Activated T-cell treated with anti-CD3 and anti-CD28 coated beads, Interleukin-2, amount 50 U/mL, for 24 hours (primary cell): Measurements from ENCODE around the gene CLMP.
A peak's percentile ranks its signal among the peaks of the same experiment; 100 is the strongest.
"Not testable (repeated sequence)": the region's sequence is repeated elsewhere in the genome, so short reads cannot be mapped to it uniquely, and the experiment has no call there.

Experiments used
- DNase-seq: peaks from one replicate; pipeline ENCODE4 v3.0.0-alpha.2; 2020
- H3K27ac Mint-ChIP-seq: 2 replicates; pipeline ENCODE4 v1.8.0; 2020; ENCODE audit warnings: mild to moderate bottlenecking, mixed read lengths
- H3K27me3 Mint-ChIP-seq: 2 replicates; pipeline ENCODE4 v1.8.0; 2020; ENCODE audit warnings: mixed read lengths
- H3K36me3 Mint-ChIP-seq: 2 replicates; pipeline ENCODE4 v1.8.0; 2020; ENCODE audit warnings: low read depth, mixed read lengths
- H3K4me1 Mint-ChIP-seq: 2 replicates; pipeline ENCODE4 v1.8.0; 2020; ENCODE audit warnings: low read depth, mixed read lengths
- H3K4me3 Mint-ChIP-seq: 2 replicates; pipeline ENCODE4 v1.8.0; 2020; ENCODE audit warnings: mild to moderate bottlenecking, moderate library complexity, mixed read lengths
- H3K9me3 Mint-ChIP-seq: 2 replicates; pipeline ENCODE4 v1.8.0; 2020; ENCODE audit warnings: mixed read lengths

CLMP gene

GRCh38 chr11:123063826-123064657 lies 131.0 kb downstream of the CLMP start:
- peaks cover 56% of the 10 kb centered on the region for H3K36me3 Mint-ChIP-seq
- H3K27me3 Mint-ChIP-seq = peaks cover 2% of the 10 kb centered on the region
- DNase-seq = no peak
- no peaks in the 10 kb centered on the region for H3K9me3 Mint-ChIP-seq
- peak overlapping the region; percentile 100 for H3K4me3 Mint-ChIP-seq
- H3K27ac Mint-ChIP-seq = peak overlapping the region; percentile 100
- peaks cover 40% of the 10 kb centered on the region for H3K4me1 Mint-ChIP-seq

GRCh38 chr11:123062892-123063825 lies 131.9 kb downstream of the CLMP start:
- H3K36me3 Mint-ChIP-seq = peaks cover 63% of the 10 kb centered on the region
- H3K27me3 Mint-ChIP-seq = peaks cover 2% of the 10 kb centered on the region
- no peaks in the 10 kb centered on the region for H3K9me3 Mint-ChIP-seq
- peak overlapping the region; percentile 100 for H3K27ac Mint-ChIP-seq
- no peak for DNase-seq
- peak overlapping the region; percentile 100 for H3K4me3 Mint-ChIP-seq
- peaks cover 40% of the 10 kb centered on the region for H3K4me1 Mint-ChIP-seq

- H3K27ac Mint-ChIP-seq = peak overlapping the region; percentile 100
- DNase-seq = peak; percentile 100
- H3K4me3 Mint-ChIP-seq = peak overlapping the region; percentile 100
- peaks cover 2% of the 10 kb centered on the region for H3K27me3 Mint-ChIP-seq
- peaks cover 47% of the 10 kb centered on the region for H3K4me1 Mint-ChIP-seq
- no peaks in the 10 kb centered on the region for H3K9me3 Mint-ChIP-seq
- peaks cover 71% of the 10 kb centered on the region for H3K36me3 Mint-ChIP-seq
These were observed 132.7 kb downstream of the CLMP start for GRCh38 chr11:123062158-123062891.

- Mint-ChIP-seq H3K27me3 (peaks cover 2% of the 10 kb centered on the region), H3K4me3 (peak within 1 kb of the TSS; percentile 100), H3K9me3 (no peaks in the 10 kb centered on the region), H3K27ac (peak within 1 kb of the TSS; percentile 100), H3K4me1 (peaks cover 54% of the 10 kb centered on the region), H3K36me3 (peaks cover 78% of the 10 kb centered on the region)
- peak; percentile 84 for DNase-seq
These were observed 133.5 kb downstream of the CLMP start, which contains the start of gene HSPA8 for GRCh38 chr11:123061403-123062157. HSPA8 (minus strand) TSS chr11:123062136; CDS start chr11:123061324, 812 bp downstream.

- no peak for DNase-seq
- H3K4me1 Mint-ChIP-seq = peaks cover 55% of the 10 kb centered on the region
- H3K36me3 Mint-ChIP-seq = peaks cover 85% of the 10 kb centered on the region
These were observed 134.6 kb downstream of the CLMP start for GRCh38 chr11:123060277-123061000.

GRCh38 chr11:123059041-123059920 lies 135.8 kb downstream of the CLMP start:
- DNase-seq, H3K27me3 Mint-ChIP-seq, H3K9me3 Mint-ChIP-seq: not testable (repeated sequence)
- peaks cover 51% of the 10 kb centered on the region for H3K4me1 Mint-ChIP-seq
- peak overlapping the region; percentile 100 for H3K4me3 Mint-ChIP-seq
- peak overlapping the region; percentile 100 for H3K27ac Mint-ChIP-seq
- H3K36me3 Mint-ChIP-seq = peaks cover 91% of the 10 kb centered on the region

More at GRCh38 chr11:123060277-123061000, 134.6 kb downstream of the CLMP start:
- Mint-ChIP-seq H3K27ac (peak overlapping the region; percentile 100), H3K4me3 (peak overlapping the region; percentile 100), H3K27me3 (peaks cover 2% of the 10 kb centered on the region), H3K9me3 (no peaks in the 10 kb centered on the region)

- peaks cover 90% of the 10 kb centered on the region for H3K36me3 Mint-ChIP-seq
- H3K4me3 Mint-ChIP-seq = peak overlapping the region; percentile 100
- DNase-seq = no peak
- H3K9me3 Mint-ChIP-seq = no peaks in the 10 kb centered on the region
- H3K27me3 Mint-ChIP-seq = peaks cover 2% of the 10 kb centered on the region
- H3K27ac Mint-ChIP-seq = peak overlapping the region; percentile 100
- peaks cover 54% of the 10 kb centered on the region for H3K4me1 Mint-ChIP-seq
These were observed 137.3 kb downstream of the CLMP start for GRCh38 chr11:123057661-123058305.

GRCh38 chr11:123056835-123057491 lies 138.1 kb downstream of the CLMP start:
- H3K27me3 Mint-ChIP-seq = peaks cover 2% of the 10 kb centered on the region
- peaks cover 87% of the 10 kb centered on the region for H3K36me3 Mint-ChIP-seq
- DNase-seq = no peak
- H3K27ac Mint-ChIP-seq = peak overlapping the region; percentile 100
- H3K4me3 Mint-ChIP-seq = peak overlapping the region; percentile 100
- H3K9me3 Mint-ChIP-seq = no peaks in the 10 kb centered on the region
- H3K4me1 Mint-ChIP-seq = peaks cover 54% of the 10 kb centered on the region

GRCh38 chr11:123055191-123055901 lies 139.7 kb downstream of the CLMP start:
- Mint-ChIP-seq H3K4me1 (peaks cover 53% of the 10 kb centered on the region), H3K9me3 (no peaks in the 10 kb centered on the region), H3K36me3 (peaks cover 72% of the 10 kb centered on the region), H3K27me3 (no peaks in the 10 kb centered on the region), H3K4me3 (peak overlapping the region; percentile 100), H3K27ac (peak overlapping the region; percentile 100)
- DNase-seq = no peak

- Mint-ChIP-seq H3K4me3 (peak overlapping the region; percentile 100), H3K36me3 (peaks cover 63% of the 10 kb centered on the region)
These were observed 140.6 kb downstream of the CLMP start for GRCh38 chr11:123054301-123055065.

More at GRCh38 chr11:123054301-123055065, 140.6 kb downstream of the CLMP start:
- no peaks in the 10 kb centered on the region for H3K9me3 Mint-ChIP-seq
- no peaks in the 10 kb centered on the region for H3K27me3 Mint-ChIP-seq
- peaks cover 49% of the 10 kb centered on the region for H3K4me1 Mint-ChIP-seq
- DNase-seq = peak; percentile 58
- peak overlapping the region; percentile 100 for H3K27ac Mint-ChIP-seq
